MCF 10A (cell line): Measurements from ENCODE around the gene WFDC9. TPM values are rescaled to one million over a fixed set of nuclear protein-coding genes. Genes with fewer than 3 reads are reported as not detected.
"Not testable (repeated sequence)": the region's sequence is repeated elsewhere in the genome, so short reads cannot be mapped to it uniquely, and the experiment has no call there.

Source experiments
- BruUV-seq: library from RNA; stranded (reverse); fragments of 400-500 nt; replicated peaks from 2 replicates; lab custom pipeline; 2021; lab: Mats Ljungman, UMichigan
- CTCF ChIA-PET: fragments of 300-600 bp; sonication (Branson Sonifier 250); formaldehyde crosslinking; extraction: SDS; loops from one replicate; lab custom pipeline; 2021; ENCODE audit warnings: antibody characterized with exemption, inconsistent platforms; lab: Yijun Ruan, JAX
- POLR2A ChIA-PET: fragments of 300-600, 350-650 bp; sonication (Branson Sonifier 250); formaldehyde crosslinking; extraction: SDS; loops from one replicate; lab custom pipeline; 2020; ENCODE audit warnings: antibody characterized with exemption, inconsistent platforms; lab: Yijun Ruan, JAX
- DNase-seq: peaks from one replicate; pipeline ENCODE4 v3.0.0-alpha.2; 2018; ENCODE audit not compliant: unreplicated experiment
- H3K27ac Mint-ChIP-seq: one replicate; pipeline ENCODE4 v1.8.0; 2022; ENCODE audit warnings: mild to moderate bottlenecking, low read depth, mixed read lengths; ENCODE audit not compliant: unreplicated experiment
- H3K27me3 Mint-ChIP-seq: one replicate; pipeline ENCODE4 v1.8.0; 2022; ENCODE audit warnings: mixed read lengths; ENCODE audit not compliant: insufficient read depth, unreplicated experiment
- H3K36me3 Mint-ChIP-seq: one replicate; pipeline ENCODE4 v1.8.0; 2022; ENCODE audit warnings: mild to moderate bottlenecking, moderate library complexity, mixed read lengths; ENCODE audit not compliant: insufficient read depth, unreplicated experiment
- H3K4me1 Mint-ChIP-seq: one replicate; pipeline ENCODE4 v1.8.0; 2022; ENCODE audit warnings: mixed read lengths; ENCODE audit not compliant: insufficient read depth, unreplicated experiment
- H3K4me3 Mint-ChIP-seq: one replicate; pipeline ENCODE4 v1.8.0; 2022; ENCODE audit warnings: mild to moderate bottlenecking, moderate library complexity, mixed read lengths; ENCODE audit not compliant: unreplicated experiment
- H3K9me3 Mint-ChIP-seq: one replicate; pipeline ENCODE4 v1.8.0; 2022; ENCODE audit warnings: mixed read lengths; ENCODE audit not compliant: unreplicated experiment
- CTCF ChIP-seq: fragments of 200-600 bp; IDR thresholded peaks from one replicate; pipeline ENCODE4 v1.8.0; 2022; ENCODE audit warnings: antibody characterized with exemption, mild to moderate bottlenecking; ENCODE audit not compliant: unreplicated experiment
- intact Hi-C: fragments of 100-400 bp; cut with micrococcal nuclease; formaldehyde crosslinking; loops from 2 replicates; pipeline ENCODE4 v1.14.1; 2022
- total RNA-seq: library from RNA; stranded (reverse); gene quantifications from 2 replicates; pipeline ENCODE4 v1.2.3, GENCODE V29; 2022

WFDC9 gene
- total RNA-seq, 1 experiment from 2014 or later: not detected

- no TSS peak for BruUV-seq
- Mint-ChIP-seq H3K9me3 (peaks cover 8% of the 10 kb centered on the region), H3K27ac (no peak overlapping the region), H3K4me3 (no peak overlapping the region), H3K4me1 (peaks cover 9% of the 10 kb centered on the region), H3K36me3 (no peaks in the 10 kb centered on the region), H3K27me3 (peaks cover 27% of the 10 kb centered on the region)
- ChIA-PET POLR2A (interaction anchor here (0.7 to 0.9 kb wide), 2 partner anchors 36 to 245 kb away, joined by 4 to 5 read pairs; partner anchors contain the start of genes SDC4 and WFDC10A), CTCF (interaction anchor here (0.6 to 3.8 kb wide), 14 partner anchors 8 to 845 kb away, joined by 3 to 54 read pairs (median 3); partner anchors contain the start of genes ACOT8, WFDC10A and WFDC13)
- intact Hi-C loops: loop anchor here (1.0 kb wide), 1 partner anchor 179 kb away; no protein-coding TSS in a partner anchor
- DNase-seq: peak; percentile 67
- peak; percentile 68 for TF ChIP-seq CTCF
Measured at GRCh38 chr20:45592574-45593189, 38.4 kb downstream of the WFDC9 start.

GRCh38 chr20:45589725-45590124, 41.4 kb downstream of the WFDC9 start:
- ChIA-PET POLR2A (interaction anchor here (0.6 to 1.2 kb wide), 3 partner anchors 22 to 660 kb away, joined by 3 to 4 read pairs (median 3); no protein-coding TSS in a partner anchor), CTCF (interaction anchor here (0.6 to 2.1 kb wide), 3 partner anchors 180 to 428 kb away, joined by 3 to 14 read pairs (median 7); no protein-coding TSS in a partner anchor)
- H3K36me3 Mint-ChIP-seq: no peaks in the 10 kb centered on the region
- no peak overlapping the region for H3K4me3 Mint-ChIP-seq
- intact Hi-C loops: no loop called here
- H3K27me3 Mint-ChIP-seq: peaks cover 17% of the 10 kb centered on the region
- H3K4me1 Mint-ChIP-seq: peaks cover 9% of the 10 kb centered on the region
- DNase-seq: no peak
- no peak overlapping the region for H3K27ac Mint-ChIP-seq
- no peak for TF ChIP-seq CTCF
- H3K9me3 Mint-ChIP-seq: peaks cover 8% of the 10 kb centered on the region
- BruUV-seq: no TSS peak

- CTCF ChIA-PET: interaction anchor here (0.5 to 2.1 kb wide), 4 partner anchors 50 to 525 kb away, joined by 4 to 14 read pairs (median 6); no protein-coding TSS in a partner anchor
- TF ChIP-seq CTCF: no peak
- intact Hi-C loops: no loop called here
- POLR2A ChIA-PET: interaction anchor here (1.2 kb wide), 1 partner anchor 21 kb away, joined by 4 read pairs; no protein-coding TSS in a partner anchor
- H3K4me1 Mint-ChIP-seq: peaks cover 9% of the 10 kb centered on the region
- peaks cover 7% of the 10 kb centered on the region for H3K9me3 Mint-ChIP-seq
- peaks cover 7% of the 10 kb centered on the region for H3K27me3 Mint-ChIP-seq
- DNase-seq: no peak
- no TSS peak for BruUV-seq
- H3K36me3 Mint-ChIP-seq: no peaks in the 10 kb centered on the region
- no peak overlapping the region for H3K27ac Mint-ChIP-seq
- H3K4me3 Mint-ChIP-seq: no peak overlapping the region
Measured at GRCh38 chr20:45588800-45589199, 42.3 kb downstream of the WFDC9 start.

- peak; percentile 71 for DNase-seq
- H3K9me3 Mint-ChIP-seq, H3K4me3 Mint-ChIP-seq, BruUV-seq, H3K27me3 Mint-ChIP-seq, H3K36me3 Mint-ChIP-seq, H3K27ac Mint-ChIP-seq, intact Hi-C loops, H3K4me1 Mint-ChIP-seq: not testable (repeated sequence)
- ChIA-PET POLR2A (interaction anchor here (1.2 kb wide), 1 partner anchor 76 kb away, joined by 3 read pairs; no protein-coding TSS in a partner anchor), CTCF (interaction anchor here (1.5 kb wide), 1 partner anchor 185 kb away, joined by 4 read pairs; no protein-coding TSS in a partner anchor)
Measured at GRCh38 chr20:45585986-45586385, 45.1 kb downstream of the WFDC9 start.

- intact Hi-C loops, BruUV-seq, H3K36me3 Mint-ChIP-seq, H3K4me3 Mint-ChIP-seq, POLR2A ChIA-PET, H3K27ac Mint-ChIP-seq, H3K9me3 Mint-ChIP-seq, DNase-seq, H3K4me1 Mint-ChIP-seq: not testable (repeated sequence)
- peaks cover 22% of the 10 kb centered on the region for H3K27me3 Mint-ChIP-seq
- CTCF ChIA-PET: interaction anchor here (1.5 to 1.7 kb wide), 2 partner anchors 9 to 187 kb away, joined by 7 to 9 read pairs; no protein-coding TSS in a partner anchor
Measured at GRCh38 chr20:45584294-45584693, 46.8 kb downstream of the WFDC9 start.
